Hippocampal formation (tissue), 2 donors: Measurements from ENCODE around the gene GALNT18.
"Not testable (repeated sequence)": the region's sequence is repeated elsewhere in the genome, so short reads cannot be mapped to it uniquely, and the experiment has no call there.

Experiments
- DNase-seq, 2 donors: peaks; one replicate each; lab custom pipeline; 2025; lab: John Stamatoyannopoulos, UW

The GALNT18 gene

GRCh38 chr11:11384829-11385228, 237.0 kb downstream of the GALNT18 start:
- no peak for DNase-seq

DNA sequence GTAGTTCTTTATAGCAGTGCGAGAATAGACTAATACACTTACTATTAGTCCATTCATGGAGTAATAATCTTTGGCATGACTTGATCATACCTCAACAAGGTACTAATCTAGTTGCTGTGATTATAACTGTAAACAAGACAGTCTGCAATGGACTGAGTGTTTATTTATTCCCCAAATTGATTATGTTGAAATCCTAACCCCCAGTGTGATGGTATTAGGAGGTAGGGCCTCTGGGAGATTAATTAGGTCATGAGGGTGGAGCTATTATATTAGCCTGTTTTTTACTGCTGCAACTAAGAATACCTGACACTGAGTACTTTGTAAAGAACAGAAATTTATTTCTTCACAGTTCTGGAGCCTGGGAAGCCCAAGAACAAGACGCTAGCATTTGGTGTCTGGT, 237.8 kb downstream of the GALNT18 start:
- no peak for DNase-seq

- no peak for DNase-seq
Observed at GRCh38 chr11:11382858-11383532, 238.8 kb downstream of the GALNT18 start.

DNA sequence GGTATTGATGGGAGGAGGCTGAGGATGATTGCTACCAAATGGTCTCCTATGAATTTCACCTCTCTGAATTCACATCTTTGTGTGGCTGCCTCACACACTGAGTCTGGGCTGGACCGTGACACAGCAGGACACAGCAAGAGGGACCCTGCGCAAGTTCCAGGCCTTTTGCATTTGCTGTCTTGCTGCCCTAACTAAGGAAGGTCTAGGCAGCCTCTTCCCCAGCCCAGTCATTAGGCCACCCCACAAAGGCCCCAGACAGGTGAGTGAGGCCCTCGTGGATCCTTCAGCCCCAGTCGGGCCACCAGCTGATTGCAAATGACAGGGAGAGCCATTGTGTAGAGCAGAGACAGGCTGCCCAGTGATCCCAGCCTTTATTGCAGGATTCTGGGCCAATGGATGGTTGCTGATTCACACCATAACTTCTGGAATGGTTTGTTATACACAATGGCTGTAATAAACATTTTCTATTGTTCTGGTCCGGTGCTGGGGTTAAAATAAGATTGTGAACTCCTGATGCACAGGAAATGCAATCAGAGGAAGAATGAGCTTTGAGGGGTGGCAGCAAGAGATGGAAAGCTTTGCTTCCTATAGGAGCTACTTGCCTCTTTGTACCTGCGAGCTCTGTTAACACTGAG, 240.2 kb downstream of the GALNT18 start:
- DNase-seq = no peak

- no peak for DNase-seq
Observed at GRCh38 chr11:11380883-11381282, 240.9 kb downstream of the GALNT18 start.

DNA sequence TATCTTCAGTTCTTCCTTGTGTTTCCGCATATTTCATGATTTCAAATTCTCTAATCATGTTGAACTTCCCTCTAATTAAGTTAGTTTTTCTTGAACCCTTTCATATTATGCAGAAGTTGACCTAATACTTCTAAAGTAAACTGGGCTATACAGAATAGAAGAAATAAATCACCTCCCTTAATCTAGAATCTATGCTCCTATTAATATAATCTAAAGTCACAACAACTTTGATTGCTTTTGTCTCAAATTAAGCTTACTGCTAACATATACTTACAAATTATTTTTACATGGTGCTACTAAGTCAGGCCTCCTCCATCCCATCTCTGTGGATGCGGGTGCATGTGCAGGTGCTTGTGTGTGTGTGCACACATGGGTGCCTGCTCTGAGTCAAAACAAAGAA, 241.5 kb downstream of the GALNT18 start:
- no peak for DNase-seq

DNA sequence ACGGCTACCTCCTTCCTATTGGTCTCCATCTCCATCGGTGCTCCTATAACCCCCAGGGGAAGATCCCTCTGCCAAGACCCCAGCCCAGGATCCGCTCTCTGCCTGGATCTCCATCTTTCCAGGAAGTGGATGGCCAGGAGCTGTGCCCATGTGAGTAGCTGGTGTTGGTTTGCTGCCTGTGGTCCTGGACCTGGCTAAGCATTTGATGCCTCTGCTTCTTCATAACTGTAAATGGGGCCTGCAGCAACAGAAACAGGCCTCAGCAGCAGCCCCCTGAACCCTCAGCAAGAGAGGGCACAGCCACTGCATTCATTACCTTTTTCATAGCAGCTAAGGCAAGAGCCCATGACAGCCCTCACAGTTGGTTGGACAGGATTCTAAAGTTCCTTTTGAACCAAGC, 242.1 kb downstream of the GALNT18 start:
- DNase-seq = no peak

DNA sequence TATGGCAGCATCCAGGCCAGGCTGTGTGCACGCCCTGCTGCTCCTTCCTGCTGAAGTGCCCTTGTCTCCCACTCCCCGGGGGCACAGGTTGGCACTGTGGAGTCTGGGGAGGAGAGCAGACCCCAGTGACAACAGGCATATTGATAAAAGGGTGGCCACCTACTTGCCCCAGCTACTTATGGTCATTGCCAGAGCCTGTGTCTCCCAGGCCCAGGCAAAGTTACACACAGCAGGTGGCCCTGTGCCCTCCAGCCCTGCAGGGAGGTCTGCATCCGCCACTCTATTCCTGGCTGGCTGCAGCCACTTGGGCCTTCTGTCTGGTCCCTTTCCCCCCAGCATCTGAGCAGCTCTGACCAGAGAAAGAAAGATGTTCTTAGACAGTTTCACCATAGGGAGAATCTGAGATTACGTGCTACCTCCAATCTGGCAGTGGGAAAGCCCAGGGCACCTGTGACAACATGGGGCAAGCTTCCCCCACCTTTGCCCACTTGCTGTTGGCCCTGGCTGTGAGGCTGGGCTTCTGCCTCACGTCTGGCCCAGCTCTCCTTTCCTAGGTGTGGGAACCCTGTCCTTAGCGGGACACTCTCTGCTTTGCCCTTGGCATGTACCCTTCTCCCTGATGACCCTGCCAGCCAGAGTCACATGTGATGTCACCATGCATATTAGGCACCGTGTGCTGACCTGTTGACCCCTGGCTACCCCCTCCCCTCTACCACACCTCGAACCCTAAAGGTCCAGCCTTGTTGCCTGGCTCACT, 243.4 kb downstream of the GALNT18 start:
- DNase-seq = no peak

DNA sequence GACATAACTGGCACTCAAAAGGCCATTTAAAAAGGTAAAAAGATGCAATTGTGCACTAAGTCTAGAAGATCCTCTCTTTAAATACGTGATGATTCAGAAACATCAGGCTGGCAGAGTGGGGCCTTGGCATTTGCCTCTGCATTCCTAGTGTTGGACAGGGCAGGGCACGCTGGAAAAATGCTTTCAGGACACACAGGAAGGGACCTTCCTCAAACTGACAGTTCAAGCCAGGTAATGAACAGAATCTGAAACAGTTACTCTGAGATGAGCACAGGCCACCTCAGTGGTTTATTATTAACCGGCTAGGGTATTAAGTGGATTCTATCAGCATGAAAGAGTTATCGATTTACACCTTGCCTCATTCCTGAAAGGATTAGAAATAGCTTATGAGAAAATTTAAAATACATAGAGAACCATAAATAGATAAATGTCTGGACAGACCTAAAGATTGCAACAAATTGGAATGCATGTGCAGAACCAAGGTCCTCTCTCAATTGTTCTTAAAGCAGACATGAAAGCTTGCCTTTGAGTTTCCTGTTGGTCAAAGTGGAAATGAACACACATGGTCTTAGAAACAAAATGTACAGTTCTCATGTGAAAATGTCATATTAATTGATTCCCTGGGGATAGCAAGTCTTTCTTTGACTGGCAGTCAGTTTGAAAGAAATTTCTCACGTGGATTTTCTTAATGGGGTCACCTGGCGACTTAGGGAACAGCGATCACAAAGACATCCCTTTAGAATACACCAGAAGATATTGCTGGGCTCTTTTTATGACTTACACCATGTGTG, 247.3 kb downstream of the GALNT18 start:
- DNase-seq = no peak

DNA sequence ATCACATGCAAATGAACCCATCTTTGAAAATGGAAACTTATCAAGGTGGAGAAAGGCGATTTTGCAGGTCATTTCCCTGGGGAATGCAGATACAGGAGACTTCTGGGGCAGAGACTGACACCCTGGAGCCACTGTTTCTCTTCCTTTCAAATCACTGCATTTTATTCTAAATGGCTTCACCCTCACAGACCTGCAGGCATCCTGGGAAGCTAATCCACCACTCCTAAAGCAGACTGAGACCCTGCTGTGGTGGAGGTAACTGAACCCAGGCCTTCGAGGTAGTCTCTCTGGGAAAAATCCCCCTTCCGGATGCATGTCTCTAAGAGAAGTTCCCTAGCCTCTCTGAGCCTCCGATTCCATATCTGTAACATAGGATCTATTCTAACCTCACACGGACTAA, 247.9 kb downstream of the GALNT18 start:
- DNase-seq = no peak

- DNase-seq = no peak
Observed at GRCh38 chr11:11372461-11372860, 249.3 kb downstream of the GALNT18 start.

- no peak for DNase-seq
Observed at GRCh38 chr11:11370962-11371303, 250.9 kb downstream of the GALNT18 start.

DNA sequence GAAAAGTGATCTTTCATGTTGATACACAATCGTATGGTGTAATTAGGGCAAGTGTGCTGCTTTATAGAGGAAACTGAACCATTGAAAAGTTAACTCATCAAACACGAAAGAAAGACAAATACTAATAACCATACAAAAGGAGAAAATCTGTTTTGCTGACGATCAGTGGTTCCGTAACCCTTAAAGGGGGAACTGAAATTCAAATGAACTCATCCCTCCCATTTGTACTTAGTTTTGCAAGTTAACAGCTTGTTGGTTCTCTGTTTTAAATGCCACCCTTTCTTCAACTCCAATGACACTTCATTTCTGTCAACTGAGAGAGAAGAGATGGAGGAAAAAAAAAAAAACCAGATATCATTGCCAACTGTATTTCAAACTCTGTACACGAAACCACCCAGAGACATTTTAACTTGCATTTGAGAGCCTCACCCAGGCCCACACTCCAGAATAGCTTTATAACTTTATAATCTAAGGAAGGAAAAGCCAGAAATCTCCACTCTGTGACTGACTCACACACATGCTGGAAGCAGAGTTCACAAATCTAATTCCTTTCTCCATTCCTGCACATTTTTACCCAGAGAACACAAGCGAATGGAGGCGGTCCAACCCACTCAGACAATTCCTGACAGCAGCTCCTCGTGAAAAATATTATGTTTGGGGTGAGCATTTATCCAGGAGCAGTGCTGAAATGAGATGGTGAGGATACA, 251.4 kb downstream of the GALNT18 start:
- DNase-seq = peak in 1 of 2 donors; percentile 35

DNA sequence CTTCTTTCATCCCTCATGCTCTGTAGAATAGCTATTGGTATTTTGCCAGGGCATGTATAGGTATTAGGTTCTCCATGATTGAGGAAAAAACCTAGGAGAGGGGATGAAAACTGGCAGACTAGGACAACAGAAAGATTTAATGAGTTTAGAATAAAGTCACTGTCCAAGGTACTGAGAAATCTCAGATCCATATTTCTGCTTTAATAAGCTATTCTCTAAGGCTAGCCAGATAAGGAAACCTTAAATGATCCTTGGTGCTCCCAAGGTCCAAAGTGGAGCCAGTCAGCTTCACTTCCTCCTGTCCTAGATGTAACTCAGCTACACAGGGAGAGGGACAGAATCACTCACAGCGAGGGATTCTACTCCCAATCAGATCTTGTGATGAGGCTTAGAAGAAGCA, 255.0 kb downstream of the GALNT18 start:
- DNase-seq = no peak

DNA sequence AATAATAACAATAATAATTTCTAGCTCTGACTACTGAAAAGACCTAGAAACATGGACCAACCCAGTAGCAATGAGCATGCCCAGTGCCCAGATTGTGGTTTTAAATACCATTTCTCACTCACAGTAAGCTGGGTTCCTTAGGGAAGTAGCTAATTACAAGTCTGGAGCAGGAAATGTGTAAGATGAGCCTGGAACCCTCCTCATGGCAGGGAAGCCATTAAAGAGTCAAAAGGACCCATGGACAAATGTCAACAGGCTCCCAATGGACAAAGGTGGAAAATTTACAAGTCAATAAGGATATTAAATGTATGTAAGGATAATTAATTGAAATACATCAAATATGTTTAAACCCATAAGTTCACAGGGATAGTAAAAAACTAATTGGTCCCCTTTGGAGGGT, 258.1 kb downstream of the GALNT18 start:
- DNase-seq = no peak

DNA sequence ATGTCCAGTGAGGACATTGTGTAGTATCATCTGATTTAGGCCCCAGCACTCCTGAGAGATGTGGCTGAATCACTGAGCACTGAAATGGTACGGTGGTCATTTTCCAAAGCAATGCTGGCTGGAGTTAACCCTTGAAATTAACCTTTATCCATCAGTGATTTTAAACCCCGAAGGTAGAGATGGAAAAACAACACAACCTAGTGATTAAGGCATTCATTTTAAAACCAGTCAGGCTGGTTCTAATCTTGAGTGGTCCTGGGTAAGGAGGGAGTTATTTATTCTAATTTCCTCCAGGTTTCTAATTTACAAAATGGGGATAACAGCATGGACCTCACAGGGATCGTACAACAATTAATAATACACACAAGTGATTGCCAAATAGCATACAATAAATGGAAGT, 262.2 kb downstream of the GALNT18 start:
- DNase-seq = no peak

DNA sequence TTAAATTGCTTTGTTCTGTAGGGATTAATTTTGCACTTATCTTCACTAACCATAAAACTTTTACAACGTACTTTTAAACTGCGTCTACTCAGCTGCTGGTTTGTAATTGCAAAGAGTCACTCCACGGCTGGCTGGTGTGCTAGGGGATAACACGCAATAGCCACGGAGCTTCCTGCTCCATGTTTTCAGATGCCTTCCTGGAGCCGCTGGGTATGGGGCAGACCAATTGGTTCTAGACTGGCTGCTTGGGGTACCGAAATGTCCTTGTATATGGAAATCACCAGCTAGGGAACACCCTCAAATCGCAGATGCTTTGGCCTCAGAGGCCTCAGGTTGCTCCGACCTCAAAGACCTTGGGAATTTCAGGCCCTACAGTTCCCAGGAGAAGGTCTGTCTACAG, 265.0 kb downstream of the GALNT18 start:
- no peak for DNase-seq

- DNase-seq = not testable (repeated sequence)
Observed at GRCh38 chr11:11352878-11353277, 268.9 kb downstream of the GALNT18 start, which contains the start of gene CSNK2A3. Gene CSNK2A3, minus strand, starts transcription at chr11:11353250. Its CDS starts 131 bp downstream, at chr11:11353119.

- not testable (repeated sequence) for DNase-seq
Observed at GRCh38 chr11:11351851-11352250, 270.0 kb downstream of the GALNT18 start.

DNA sequence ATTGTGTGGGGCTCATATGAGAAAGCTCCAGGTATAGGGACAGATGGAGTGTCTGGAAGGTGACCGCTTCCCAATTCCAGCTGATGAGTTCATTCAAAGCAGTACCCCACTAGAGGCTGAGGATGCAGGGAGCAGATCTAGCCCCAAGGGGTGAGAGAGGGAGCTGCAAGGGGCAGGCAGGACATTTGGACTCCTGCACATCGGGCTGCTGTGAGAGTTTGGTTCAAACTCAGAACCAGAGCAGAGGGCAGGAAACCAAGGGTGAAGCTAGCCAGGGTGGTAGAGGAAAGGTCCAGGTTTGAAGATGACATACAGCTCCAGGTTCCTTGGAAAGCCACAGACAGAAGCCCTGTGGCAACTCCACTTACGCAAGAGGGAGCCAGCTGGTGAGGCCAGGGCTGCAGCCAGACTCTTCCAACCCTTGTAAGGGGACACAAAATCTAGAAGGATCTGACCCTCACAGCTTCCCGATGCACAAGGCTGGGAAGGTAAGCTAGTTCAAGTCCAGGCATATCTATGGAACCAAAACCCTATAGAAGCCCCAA, 270.7 kb downstream of the GALNT18 start:
- DNase-seq = no peak

GRCh38 chr11:11349870-11350337, 271.9 kb downstream of the GALNT18 start:
- no peak for DNase-seq
